Activated B cell treated with CpG ODN at 0.5 μM for 24 hours (primary cell): ENCODE measurements around the gene M6PR. TPM values are rescaled to one million over a fixed set of nuclear protein-coding genes. Genes with fewer than 3 reads are reported as not detected.
"Not testable (repeated sequence)": the region's sequence is repeated elsewhere in the genome, so short reads cannot be mapped to it uniquely, and the experiment has no call there.

Experiments used
- ATAC-seq: fragments of 200-7000 bp; cut with Tn5 transposase; one replicate; pipeline ENCODE4 v1.10.0; 2021; ENCODE audit warnings: low read depth, mild to moderate bottlenecking, moderate library complexity
- CTCF ChIA-PET: fragments of 350-600 bp; sonication (Branson Sonifier 250); formaldehyde crosslinking; loops from one replicate; lab custom pipeline; 2021; ENCODE audit warnings: antibody characterized with exemption; lab: Charles Lee
- POLR2A ChIA-PET: fragments of 350-600 bp; sonication (Branson Sonifier 250); formaldehyde crosslinking; loops from one replicate; lab custom pipeline; 2021; ENCODE audit warnings: antibody characterized with exemption; lab: Charles Lee
- DNase-seq: peaks from one replicate; pipeline ENCODE4 v3.0.0; 2022
- H3K27ac Mint-ChIP-seq: one replicate; pipeline ENCODE4 v1.8.0; 2020; ENCODE audit warnings: mixed read lengths
- H3K27me3 Mint-ChIP-seq: one replicate; pipeline ENCODE4 v1.8.0; 2021; ENCODE audit warnings: mixed read lengths
- H3K36me3 Mint-ChIP-seq: one replicate; pipeline ENCODE4 v1.8.0; 2021; ENCODE audit warnings: low read depth, mixed read lengths
- H3K4me1 Mint-ChIP-seq: one replicate; pipeline ENCODE4 v1.8.0; 2021; ENCODE audit warnings: mixed read lengths
- H3K4me3 Mint-ChIP-seq: one replicate; pipeline ENCODE4 v1.8.0; 2020; ENCODE audit warnings: mild to moderate bottlenecking, mixed read lengths
- H3K9me3 Mint-ChIP-seq: one replicate; pipeline ENCODE4 v1.8.0; 2020; ENCODE audit warnings: mixed read lengths
- intact Hi-C: fragments of 100-400 bp; cut with micrococcal nuclease; formaldehyde crosslinking; loops from one replicate; pipeline ENCODE4 v1.15.1; 2024
- total RNA-seq: library from RNA; stranded (reverse); gene quantifications from 2 replicates; pipeline ENCODE4 v1.2.3, GENCODE V29; 2022
- TF ChIP-seq, protein P1 (sequence below): fragments of 200-600 bp; IDR thresholded peaks from one replicate; pipeline ENCODE4 v1.8.0; 2022; ENCODE audit warnings: antibody characterized with exemption, mild to moderate bottlenecking

The M6PR gene
- total RNA-seq, 1 donor from 2014 or later, result 229 TPM

DNA sequence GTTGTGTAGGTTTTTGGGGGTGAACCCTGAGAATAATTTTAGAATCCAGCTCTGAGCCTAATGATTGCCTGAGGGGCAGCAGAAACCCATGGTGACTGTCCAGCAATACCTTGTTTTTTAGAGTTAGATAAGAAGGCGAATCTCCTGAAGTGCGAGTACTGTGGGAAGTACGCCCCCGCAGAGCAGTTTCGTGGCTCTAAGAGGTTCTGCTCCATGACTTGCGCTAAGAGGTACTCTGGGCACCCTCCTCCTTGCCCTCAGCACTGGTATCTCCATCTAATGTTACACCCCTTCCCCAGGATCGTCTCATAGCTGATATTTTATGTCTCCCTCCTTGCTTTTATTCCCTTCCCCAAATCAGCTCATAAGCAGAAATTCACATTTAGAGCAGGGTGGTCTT is 12.7 kb downstream of the M6PR start:
- Mint-ChIP-seq H3K36me3 (peaks cover 69% of the 10 kb centered on the region), H3K27ac (no peak overlapping the region), H3K4me3 (no peak overlapping the region), H3K9me3 (no peaks in the 10 kb centered on the region), H3K4me1 (no peaks in the 10 kb centered on the region), H3K27me3 (no peaks in the 10 kb centered on the region)
- ChIA-PET POLR2A (no interaction called here), CTCF (no interaction called here)
- intact Hi-C loops, result no loop called here
- no peak for ATAC-seq
- DNase-seq, result no peak
- TF ChIP-seq, protein P1, sequence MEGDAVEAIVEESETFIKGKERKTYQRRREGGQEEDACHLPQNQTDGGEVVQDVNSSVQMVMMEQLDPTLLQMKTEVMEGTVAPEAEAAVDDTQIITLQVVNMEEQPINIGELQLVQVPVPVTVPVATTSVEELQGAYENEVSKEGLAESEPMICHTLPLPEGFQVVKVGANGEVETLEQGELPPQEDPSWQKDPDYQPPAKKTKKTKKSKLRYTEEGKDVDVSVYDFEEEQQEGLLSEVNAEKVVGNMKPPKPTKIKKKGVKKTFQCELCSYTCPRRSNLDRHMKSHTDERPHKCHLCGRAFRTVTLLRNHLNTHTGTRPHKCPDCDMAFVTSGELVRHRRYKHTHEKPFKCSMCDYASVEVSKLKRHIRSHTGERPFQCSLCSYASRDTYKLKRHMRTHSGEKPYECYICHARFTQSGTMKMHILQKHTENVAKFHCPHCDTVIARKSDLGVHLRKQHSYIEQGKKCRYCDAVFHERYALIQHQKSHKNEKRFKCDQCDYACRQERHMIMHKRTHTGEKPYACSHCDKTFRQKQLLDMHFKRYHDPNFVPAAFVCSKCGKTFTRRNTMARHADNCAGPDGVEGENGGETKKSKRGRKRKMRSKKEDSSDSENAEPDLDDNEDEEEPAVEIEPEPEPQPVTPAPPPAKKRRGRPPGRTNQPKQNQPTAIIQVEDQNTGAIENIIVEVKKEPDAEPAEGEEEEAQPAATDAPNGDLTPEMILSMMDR, result no peak

DNA sequence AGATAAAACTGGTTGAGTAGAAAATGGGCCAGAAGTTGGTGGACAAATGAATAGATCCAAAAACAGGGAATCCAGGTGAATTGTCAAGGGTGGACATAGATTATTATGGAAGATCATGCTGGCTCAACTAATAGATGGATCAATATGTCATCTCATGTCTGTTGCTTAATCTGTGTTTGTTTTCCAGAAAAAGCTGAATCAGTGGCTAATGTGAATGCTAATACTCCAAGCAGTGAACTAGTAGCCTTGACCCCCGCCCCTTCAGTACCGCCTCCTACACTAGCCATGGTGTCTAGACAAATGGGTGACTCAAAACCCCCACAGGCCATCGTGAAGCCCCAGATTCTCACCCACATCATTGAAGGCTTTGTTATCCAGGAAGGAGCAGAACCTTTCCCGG is 15.4 kb downstream of the M6PR start:
- POLR2A ChIA-PET, H3K27me3 Mint-ChIP-seq, H3K9me3 Mint-ChIP-seq, intact Hi-C loops, ATAC-seq, H3K4me3 Mint-ChIP-seq, H3K4me1 Mint-ChIP-seq, DNase-seq, H3K27ac Mint-ChIP-seq, CTCF ChIA-PET: not testable (repeated sequence)
- H3K36me3 Mint-ChIP-seq, result peaks cover 73% of the 10 kb centered on the region

DNA sequence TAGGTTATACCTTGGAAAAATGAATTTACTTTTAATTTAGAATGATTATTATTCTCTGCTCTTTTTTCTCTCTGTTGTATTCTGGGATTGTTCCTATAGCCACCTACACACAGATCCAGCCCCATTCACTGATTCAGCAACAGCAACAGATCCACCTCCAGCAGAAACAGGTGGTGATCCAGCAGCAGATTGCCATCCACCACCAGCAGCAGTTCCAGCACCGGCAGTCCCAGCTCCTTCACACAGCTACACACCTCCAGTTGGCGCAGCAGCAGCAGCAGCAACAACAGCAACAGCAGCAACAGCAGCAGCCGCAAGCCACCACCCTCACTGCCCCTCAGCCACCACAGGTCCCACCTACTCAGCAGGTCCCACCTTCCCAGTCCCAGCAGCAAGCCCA is 17.0 kb downstream of the M6PR start:
- H3K36me3 Mint-ChIP-seq, result peaks cover 57% of the 10 kb centered on the region
- H3K4me1 Mint-ChIP-seq, H3K4me3 Mint-ChIP-seq, DNase-seq, ATAC-seq, H3K27ac Mint-ChIP-seq, CTCF ChIA-PET, H3K27me3 Mint-ChIP-seq, H3K9me3 Mint-ChIP-seq, intact Hi-C loops, POLR2A ChIA-PET: not testable (repeated sequence)

DNA sequence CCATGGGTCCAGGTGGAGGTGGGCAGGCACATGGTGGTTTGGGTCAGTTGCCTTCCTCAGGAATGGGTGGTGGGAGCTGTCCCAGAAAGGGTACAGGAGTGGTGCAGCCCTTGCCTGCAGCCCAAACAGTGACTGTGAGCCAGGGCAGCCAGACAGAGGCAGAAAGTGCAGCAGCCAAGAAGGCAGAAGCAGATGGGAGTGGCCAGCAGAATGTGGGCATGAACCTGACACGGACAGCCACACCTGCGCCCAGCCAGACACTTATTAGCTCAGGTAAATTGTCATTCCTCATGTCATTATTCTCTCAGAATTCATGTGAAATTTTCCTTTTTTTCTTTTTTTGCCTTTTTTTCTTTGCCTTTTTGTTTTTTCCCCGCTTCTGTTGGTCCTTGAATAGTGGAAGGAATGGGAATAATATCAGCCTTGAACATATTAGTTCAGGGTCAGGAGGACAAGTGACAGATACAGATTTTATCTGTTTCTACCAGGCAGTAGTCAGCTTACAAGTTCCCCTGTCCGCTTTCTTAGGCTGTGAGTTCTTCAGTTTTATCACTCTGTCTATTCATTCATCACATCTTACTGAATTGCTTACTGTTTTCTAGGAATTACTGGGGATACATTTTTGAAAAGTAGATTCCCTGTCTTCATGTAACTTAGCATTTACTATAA is 18.7 kb downstream of the M6PR start:
- intact Hi-C loops, DNase-seq, H3K27ac Mint-ChIP-seq, H3K4me3 Mint-ChIP-seq, ATAC-seq, CTCF ChIA-PET, H3K4me1 Mint-ChIP-seq, POLR2A ChIA-PET, H3K27me3 Mint-ChIP-seq, H3K9me3 Mint-ChIP-seq: not testable (repeated sequence)
- H3K36me3 Mint-ChIP-seq, result peaks cover 45% of the 10 kb centered on the region

DNA sequence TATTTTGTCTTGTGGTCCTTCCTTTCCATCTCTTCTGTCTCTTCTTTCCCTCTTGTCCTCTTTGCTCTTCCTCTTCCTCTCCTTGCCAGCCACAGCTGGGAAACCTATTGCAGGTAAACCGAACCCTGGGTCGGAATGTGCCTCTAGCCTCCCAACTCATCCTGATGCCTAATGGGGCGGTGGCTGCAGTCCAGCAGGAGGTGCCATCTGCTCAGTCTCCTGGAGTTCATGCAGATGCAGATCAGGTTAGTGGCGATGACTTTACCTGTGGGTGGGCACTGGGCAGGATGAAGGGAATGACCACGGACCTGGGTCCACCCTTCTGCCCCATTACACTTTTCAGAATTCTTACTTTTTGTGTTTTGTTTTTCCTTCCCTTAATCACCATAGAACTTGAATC is 26.9 kb downstream of the M6PR start:
- H3K36me3 Mint-ChIP-seq, result peaks cover 32% of the 10 kb centered on the region
- no peak overlapping the region for H3K27ac Mint-ChIP-seq
- ATAC-seq (no peak), DNase-seq (no peak)
- H3K4me3 Mint-ChIP-seq, result no peak overlapping the region
- POLR2A ChIA-PET, result interaction anchor here (0.6 kb wide), 1 partner anchor 228 kb away, joined by 4 read pairs; no protein-coding TSS in a partner anchor
- intact Hi-C loops, result no loop called here
- no peaks in the 10 kb centered on the region for H3K27me3 Mint-ChIP-seq
- TF ChIP-seq, protein P1, result no peak
- no peaks in the 10 kb centered on the region for H3K9me3 Mint-ChIP-seq
- no peaks in the 10 kb centered on the region for H3K4me1 Mint-ChIP-seq
- CTCF ChIA-PET, result no interaction called here

DNA sequence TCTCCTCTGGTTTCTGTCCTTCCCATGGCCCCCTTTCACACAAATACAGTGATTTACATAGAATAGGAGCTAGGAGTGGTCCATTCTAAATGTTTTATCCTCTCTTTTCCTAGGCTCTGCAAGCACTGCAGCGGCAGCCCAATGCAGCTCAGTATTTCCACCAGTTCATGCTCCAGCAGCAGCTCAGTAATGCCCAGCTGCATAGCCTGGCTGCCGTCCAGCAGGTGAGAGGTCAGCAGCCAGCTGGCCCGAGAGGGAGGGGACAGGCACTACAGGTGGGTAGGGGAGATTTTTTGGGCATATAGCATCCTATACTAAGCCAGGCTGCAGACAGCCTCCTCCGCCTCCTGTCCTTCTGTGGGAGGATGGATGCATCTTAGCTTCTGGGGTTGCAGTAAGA is 29.8 kb downstream of the M6PR start:
- H3K4me3 Mint-ChIP-seq, H3K4me1 Mint-ChIP-seq, POLR2A ChIA-PET, DNase-seq, H3K27me3 Mint-ChIP-seq, H3K9me3 Mint-ChIP-seq, intact Hi-C loops, H3K27ac Mint-ChIP-seq, ATAC-seq, CTCF ChIA-PET: not testable (repeated sequence)
- peaks cover 32% of the 10 kb centered on the region for H3K36me3 Mint-ChIP-seq

DNA sequence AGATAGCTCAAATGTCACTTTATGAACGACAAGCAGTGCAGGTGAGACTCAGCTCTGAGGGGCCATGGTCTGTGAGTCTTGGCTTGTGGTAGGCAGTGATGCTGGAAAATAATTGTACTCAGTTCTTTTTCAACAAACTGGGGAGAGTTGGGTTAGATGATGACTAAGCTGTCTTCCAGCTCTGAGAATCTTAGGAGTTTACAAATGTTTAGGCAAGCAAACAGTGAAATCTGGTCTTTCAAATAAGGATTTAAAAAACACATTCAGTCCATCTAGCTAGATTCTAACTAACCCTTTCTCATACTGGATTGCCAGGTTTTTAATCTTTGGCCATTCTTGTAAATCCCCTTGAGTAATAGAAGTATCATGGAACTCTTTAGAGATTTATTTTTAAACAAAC is 31.7 kb downstream of the M6PR start:
- POLR2A ChIA-PET, result interaction anchor here (1.5 kb wide), 1 partner anchor 31 kb away, joined by 5 read pairs; the partner anchor contains the start of gene M6PR
- Mint-ChIP-seq H3K4me3 (no peak overlapping the region), H3K27me3 (no peaks in the 10 kb centered on the region), H3K9me3 (no peaks in the 10 kb centered on the region), H3K27ac (no peak overlapping the region), H3K4me1 (peaks cover 13% of the 10 kb centered on the region), H3K36me3 (peaks cover 27% of the 10 kb centered on the region)
- TF ChIP-seq, protein P1, result no peak
- ATAC-seq (no peak), DNase-seq (no peak)
- intact Hi-C loops, result no loop called here
- CTCF ChIA-PET, result interaction anchor here (1.1 kb wide), 1 partner anchor 27 kb away, joined by 4 read pairs; no protein-coding TSS in a partner anchor
